ENCODE results near the gene TNNI3K. TPM values are rescaled to one million over a fixed set of nuclear protein-coding genes. Genes with fewer than 3 reads are reported as not detected.

The TNNI3K gene
- total RNA-seq, 1 donor from 2014 or later: 1.1 TPM

- peaks cover 6% of the 10 kb centered on the region for H3K4me1 ChIP-seq
- no peak overlapping the region for H3K4me3 ChIP-seq
- no peaks in the 10 kb centered on the region for H3K9me3 ChIP-seq
- TF ChIP-seq CTCF (IDR thresholded peaks at IDR 0.05): no peak
- no peak overlapping the region for H3K27ac ChIP-seq
- intact Hi-C loops (cut with DNase I): no loop called here
- DNase-seq (no peak), ATAC-seq (no peak)
- no peaks in the 10 kb centered on the region for H3K36me3 ChIP-seq
- H3K27me3 ChIP-seq (ENCODE audit: low read depth): no peaks in the 10 kb centered on the region
Measured at GRCh38 chr1:74344387-74344786, 109.2 kb downstream of the TNNI3K start.

GRCh38 chr1:74356493-74356892 lies 121.3 kb downstream of the TNNI3K start:
- DNase-seq (no peak), ATAC-seq (no peak)
- no peak overlapping the region for H3K27ac ChIP-seq

DNA sequence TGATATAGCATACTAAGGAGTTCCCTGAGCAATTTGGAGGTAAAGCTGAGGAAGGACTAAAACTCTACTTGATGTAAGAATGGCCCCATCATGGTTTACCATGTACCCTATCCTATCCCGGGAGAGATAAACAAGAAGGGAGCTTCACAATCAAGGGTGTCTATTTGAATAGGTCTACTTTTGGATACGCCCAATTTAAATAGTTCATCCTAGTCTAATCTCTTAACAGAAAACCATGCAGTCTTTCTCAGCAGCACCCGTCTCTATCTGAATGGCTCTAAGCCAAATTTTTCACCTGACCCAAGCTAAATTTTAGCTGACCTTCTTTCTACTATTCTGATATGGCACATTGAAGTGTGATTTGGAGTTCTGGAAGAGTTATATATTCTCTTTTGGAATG lies 122.0 kb downstream of the TNNI3K start:
- DNase-seq (no peak), ATAC-seq (no peak)
- intact Hi-C loops (cut with DNase I): no loop called here

More at GRCh38 chr1:74356493-74356892, 121.3 kb downstream of the TNNI3K start:
- H3K36me3 ChIP-seq: no peaks in the 10 kb centered on the region
- no peaks in the 10 kb centered on the region for H3K4me1 ChIP-seq
- no peak overlapping the region for H3K4me3 ChIP-seq
- H3K27me3 ChIP-seq (ENCODE audit: low read depth): no peaks in the 10 kb centered on the region
- TF ChIP-seq CTCF (IDR thresholded peaks at IDR 0.05): no peak
- no peaks in the 10 kb centered on the region for H3K9me3 ChIP-seq
- intact Hi-C loops (cut with DNase I): no loop called here

DNA sequence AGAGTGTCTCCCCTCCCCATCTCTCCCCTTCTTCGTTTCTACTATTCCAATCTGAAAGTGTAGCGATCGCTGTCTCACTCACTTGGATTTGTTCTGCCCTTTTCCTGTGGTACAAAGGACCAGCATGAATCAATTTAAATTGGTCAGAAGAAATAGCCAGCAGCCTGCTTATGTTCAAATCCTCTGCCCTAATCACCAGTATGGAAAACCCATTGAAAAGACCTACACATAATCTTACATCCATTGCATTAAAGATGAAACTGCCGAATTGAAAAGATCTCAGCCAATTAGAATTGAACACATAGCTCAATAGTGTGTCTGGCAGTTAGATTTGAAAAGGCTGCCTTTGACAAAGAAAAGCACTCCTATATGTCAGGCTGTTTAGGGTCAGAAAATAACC lies 122.6 kb downstream of the TNNI3K start:
- no peak for ATAC-seq

More for the DNA sequence above, 122.0 kb downstream of the TNNI3K start:
- Histone ChIP-seq H3K27me3 (ENCODE audit: low read depth) (no peaks in the 10 kb centered on the region), H3K4me1 (no peaks in the 10 kb centered on the region), H3K27ac (no peak overlapping the region), H3K4me3 (no peak overlapping the region), H3K9me3 (no peaks in the 10 kb centered on the region), H3K36me3 (no peaks in the 10 kb centered on the region)
- no peak for TF ChIP-seq CTCF (IDR thresholded peaks at IDR 0.05)

DNA sequence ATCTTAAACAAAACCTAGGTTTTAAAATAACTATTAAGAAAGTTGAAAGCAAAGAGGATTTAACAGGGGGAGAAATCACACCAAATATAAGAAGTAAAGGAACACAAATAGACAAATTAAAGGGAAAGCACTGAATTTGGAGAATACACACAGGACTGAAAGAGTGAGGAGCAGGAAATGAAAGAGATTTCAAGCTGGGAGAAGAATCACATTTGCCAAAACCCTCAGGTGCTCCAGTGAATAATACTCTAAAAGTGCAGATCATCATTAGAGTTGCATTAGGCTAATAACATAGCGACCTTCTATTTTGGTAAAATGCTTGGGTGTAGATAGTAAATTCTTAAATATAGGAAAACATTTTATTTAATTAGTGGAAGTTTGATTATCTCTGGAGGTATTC lies 127.5 kb downstream of the TNNI3K start:
- H3K9me3 ChIP-seq: no peaks in the 10 kb centered on the region
- H3K4me1 ChIP-seq: no peaks in the 10 kb centered on the region
- H3K27ac ChIP-seq: no peak overlapping the region
- H3K27me3 ChIP-seq (ENCODE audit: low read depth): no peaks in the 10 kb centered on the region
- H3K36me3 ChIP-seq: no peaks in the 10 kb centered on the region
- DNase-seq (no peak), ATAC-seq (no peak)
- intact Hi-C loops (cut with DNase I): no loop called here
- H3K4me3 ChIP-seq: no peak overlapping the region
- no peak for TF ChIP-seq CTCF (IDR thresholded peaks at IDR 0.05)

More for the DNA sequence above, 122.6 kb downstream of the TNNI3K start:
- intact Hi-C loops (cut with DNase I): no loop called here
- Histone ChIP-seq H3K9me3 (no peaks in the 10 kb centered on the region), H3K4me3 (no peak overlapping the region), H3K4me1 (no peaks in the 10 kb centered on the region), H3K27me3 (ENCODE audit: low read depth) (no peaks in the 10 kb centered on the region), H3K27ac (no peak overlapping the region), H3K36me3 (no peaks in the 10 kb centered on the region)
- DNase-seq: no peak
- no peak for TF ChIP-seq CTCF (IDR thresholded peaks at IDR 0.05)

- no peak for DNase-seq
- intact Hi-C loops (cut with DNase I): no loop called here
- no peak for TF ChIP-seq CTCF (IDR thresholded peaks at IDR 0.05)
- Histone ChIP-seq H3K27ac (no peak overlapping the region), H3K9me3 (no peaks in the 10 kb centered on the region), H3K36me3 (no peaks in the 10 kb centered on the region), H3K27me3 (ENCODE audit: low read depth) (no peaks in the 10 kb centered on the region), H3K4me1 (no peaks in the 10 kb centered on the region), H3K4me3 (no peak overlapping the region)
- ATAC-seq: no peak
Measured at GRCh38 chr1:74363220-74363619, 128.0 kb downstream of the TNNI3K start.
